ENCODE data around the gene BAG2. TPM values are rescaled to one million over a fixed set of nuclear protein-coding genes. Genes with fewer than 3 reads are reported as not detected.
A peak's percentile ranks its signal among the peaks of the same experiment; 100 is the strongest.

BAG2 gene
- total and polyA plus RNA-seq, 2 of the 13 experiments (the other 11 are each of a cell fraction or from before 2014, with no cell fraction given), result 5.7 to 15.1 TPM

- TF ChIP-seq FOXO4 (CRISPR knock-in tag; conservative IDR thresholded peaks at IDR 0.05) (0 out of 2 replicates have a peak, but pooled peaks have one; percentile 49), KLF11 (CRISPR knock-in tag; IDR thresholded peaks at IDR 0.05) (no peak), FOXK2 (IDR thresholded peaks at IDR 0.05) (peak; percentile 87), ZNF253 (CRISPR knock-in tag; IDR thresholded peaks at IDR 0.05; ENCODE audit: borderline replicate concordance) (no peak; the same call in none of the 2 replicates), AHDC1 (CRISPR knock-in tag; IDR thresholded peaks at IDR 0.05; ENCODE audit: borderline replicate concordance) (peak; percentile 42), NR3C1 (CRISPR knock-in tag; IDR thresholded peaks at IDR 0.05) (no peak), ZNF574 (CRISPR knock-in tag; IDR thresholded peaks at IDR 0.05) (peak; percentile 85), ZNF576 (CRISPR knock-in tag; IDR thresholded peaks at IDR 0.05) (peak; percentile 93), RFXAP (CRISPR knock-in tag; IDR thresholded peaks at IDR 0.05; ENCODE audit: borderline replicate concordance) (peak; percentile 92), ZNF275 (CRISPR knock-in tag; IDR thresholded peaks at IDR 0.05; ENCODE audit: borderline replicate concordance) (peak; percentile 92; the same call in 1 of the 2 replicates), ZNF674 (CRISPR knock-in tag; IDR thresholded peaks at IDR 0.05; ENCODE audit: low read depth) (no peak; the same call in 1 of the 2 replicates), KAT8 (CRISPR knock-in tag; IDR thresholded peaks at IDR 0.05) (peak; percentile 81), MAZ (IDR thresholded peaks at IDR 0.05; ENCODE audit: borderline replicate concordance, low read depth, low read length) (peak; percentile 90), MAZ (CRISPR knock-in tag; IDR thresholded peaks at IDR 0.05; ENCODE audit: low read depth) (peak; percentile 96), ZNF343 (CRISPR knock-in tag; IDR thresholded peaks at IDR 0.05) (peak; percentile 91), DR1 (CRISPR knock-in tag; IDR thresholded peaks at IDR 0.05) (peak; percentile 70), POLR2A (IDR thresholded peaks at IDR 0.05; ENCODE audit: insufficient read depth in 1 of 2, low read depth in 2 of 2, low read length in 2 of 2) (peak; percentile 93 to 98)
Observed at GRCh38 chr6:57172136-57173055, at the start of gene BAG2 (continued).

Data from HepG2 (cell line).